ENCODE data around the gene UQCC3. TPM values are rescaled to one million over a fixed set of nuclear protein-coding genes. Genes with fewer than 3 reads are reported as not detected.

The UQCC3 gene
- total and polyA plus RNA-seq, 4 donors: 8.6 to 20.1 (median 9.5) TPM

GRCh38 chr11:62719302-62719978 is 48.0 kb downstream of the UQCC3 start:
- peaks cover 0 to 7% (median 2%) of the 10 kb centered on the region in 5 donors for H3K4me1 ChIP-seq (ENCODE audit: control insufficient read depth in 5 of 5, insufficient read depth in 5 of 5, low read length in 5 of 5)

GRCh38 chr11:62721994-62722393 is 50.5 kb downstream of the UQCC3 start:
- H3K9ac ChIP-seq (ENCODE audit: insufficient read depth in 1 of 2, low read length in 2 of 2): peak overlapping the region in 1 of 2 donors; percentile 28
- ATAC-seq (ENCODE audit: insufficient read depth, low FRiP score) (no peak), DNase-seq (peak in 2 of 3 donors; percentile 31 to 32)
- H3K36me3 ChIP-seq (ENCODE audit: control insufficient read depth in 4 of 4, insufficient read depth in 4 of 4, low read length in 4 of 4): peaks cover 38 to 66% (median 54%) of the 10 kb centered on the region in 4 donors
- no peak overlapping the region for H3K4me3 ChIP-seq
- WGBS, 2 donors: 75 to 82% methylated on average over 7 of the region's 7 CpGs
- H3K9me3 ChIP-seq (ENCODE audit: control insufficient read depth in 4 of 4, insufficient read depth in 3 of 4, low read length in 3 of 4): no peaks in the 10 kb centered on the region
- no peaks in the 10 kb centered on the region for H3K27me3 ChIP-seq (ENCODE audit: control insufficient read depth in 3 of 3, insufficient read depth in 3 of 3, low read length in 2 of 3)
- TF ChIP-seq, protein P1, sequence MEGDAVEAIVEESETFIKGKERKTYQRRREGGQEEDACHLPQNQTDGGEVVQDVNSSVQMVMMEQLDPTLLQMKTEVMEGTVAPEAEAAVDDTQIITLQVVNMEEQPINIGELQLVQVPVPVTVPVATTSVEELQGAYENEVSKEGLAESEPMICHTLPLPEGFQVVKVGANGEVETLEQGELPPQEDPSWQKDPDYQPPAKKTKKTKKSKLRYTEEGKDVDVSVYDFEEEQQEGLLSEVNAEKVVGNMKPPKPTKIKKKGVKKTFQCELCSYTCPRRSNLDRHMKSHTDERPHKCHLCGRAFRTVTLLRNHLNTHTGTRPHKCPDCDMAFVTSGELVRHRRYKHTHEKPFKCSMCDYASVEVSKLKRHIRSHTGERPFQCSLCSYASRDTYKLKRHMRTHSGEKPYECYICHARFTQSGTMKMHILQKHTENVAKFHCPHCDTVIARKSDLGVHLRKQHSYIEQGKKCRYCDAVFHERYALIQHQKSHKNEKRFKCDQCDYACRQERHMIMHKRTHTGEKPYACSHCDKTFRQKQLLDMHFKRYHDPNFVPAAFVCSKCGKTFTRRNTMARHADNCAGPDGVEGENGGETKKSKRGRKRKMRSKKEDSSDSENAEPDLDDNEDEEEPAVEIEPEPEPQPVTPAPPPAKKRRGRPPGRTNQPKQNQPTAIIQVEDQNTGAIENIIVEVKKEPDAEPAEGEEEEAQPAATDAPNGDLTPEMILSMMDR (IDR thresholded peaks at IDR 0.05; ENCODE audit: control extremely low read depth, extremely low read depth): no peak
- H3K4me1 ChIP-seq (ENCODE audit: control insufficient read depth in 5 of 5, insufficient read depth in 5 of 5, low read length in 5 of 5): peaks cover 0 to 24% (median 2%) of the 10 kb centered on the region in 5 donors
- H3K27ac ChIP-seq (ENCODE audit: low read depth in 1 of 2, low read length in 1 of 2): no peak overlapping the region

More at GRCh38 chr11:62719302-62719978, 48.0 kb downstream of the UQCC3 start:
- H3K9ac ChIP-seq (ENCODE audit: insufficient read depth in 1 of 2, low read length in 2 of 2): no peak overlapping the region
- H3K4me3 ChIP-seq: no peak overlapping the region
- no peaks in the 10 kb centered on the region for H3K9me3 ChIP-seq (ENCODE audit: control insufficient read depth in 4 of 4, insufficient read depth in 3 of 4, low read length in 3 of 4)
- ATAC-seq (ENCODE audit: insufficient read depth, low FRiP score) (no peak), DNase-seq (no peak)
- TF ChIP-seq, protein P1 (IDR thresholded peaks at IDR 0.05; ENCODE audit: control extremely low read depth, extremely low read depth): no peak
- H3K36me3 ChIP-seq (ENCODE audit: control insufficient read depth in 4 of 4, insufficient read depth in 4 of 4, low read length in 4 of 4): peaks cover 57 to 83% (median 73%) of the 10 kb centered on the region in 4 donors
- no peak overlapping the region for H3K27ac ChIP-seq (ENCODE audit: low read depth in 1 of 2, low read length in 1 of 2)
- WGBS, 2 donors: 72 to 76% methylated on average over 2 of the region's 2 CpGs
- H3K27me3 ChIP-seq (ENCODE audit: control insufficient read depth in 3 of 3, insufficient read depth in 3 of 3, low read length in 2 of 3): no peaks in the 10 kb centered on the region

Small RNA genes lying within 50 kb of the gene (small RNA-seq; reads per million reads assigned to genes)
- not detected for gene SNORA57 (ENCODE audit: low replicate concordance)

Other genes with a start within 250 kb of the UQCC3 start
- gene AHNAK, start 124.9 kb upstream of the UQCC3 start, total RNA-seq: 100 to 1,000 TPM; 396 to 707 TPM
- gene AHNAK, start 124.9 kb upstream of the UQCC3 start, polyA plus RNA-seq: 10 to 100 TPM; 66.5 to 79.9 TPM
- gene EEF1G, start 97.8 kb upstream of the UQCC3 start, total RNA-seq: 1,000 to 10,000 TPM in 1 of 2 donors, 100 to 1,000 TPM in 1; 941 to 1,160 TPM
- gene EEF1G, start 97.8 kb upstream of the UQCC3 start, polyA plus RNA-seq: 1,000 to 10,000 TPM; 1,043 to 1,130 TPM
- 10 to 100 TPM; 10.8 to 19.4 TPM for gene TUT1, start 80.2 kb upstream of the UQCC3 start, total RNA-seq
- gene TUT1, start 80.2 kb upstream of the UQCC3 start, polyA plus RNA-seq: 10 to 100 TPM; 15.2 to 21.9 TPM
- gene MTA2, start 69.8 kb upstream of the UQCC3 start, total RNA-seq: 10 to 100 TPM; 53.7 to 74.4 TPM
- gene MTA2, start 69.8 kb upstream of the UQCC3 start, polyA plus RNA-seq: 10 to 100 TPM; 57.0 to 62.2 TPM
- 10 to 100 TPM; 29.1 to 95.4 TPM for gene EML3, start 58.9 kb upstream of the UQCC3 start, total RNA-seq
- gene EML3, start 58.9 kb upstream of the UQCC3 start, polyA plus RNA-seq: 10 to 100 TPM; 59.5 to 66.4 TPM
- gene ROM1, start 58.4 kb upstream of the UQCC3 start, total RNA-seq: 1 to 10 TPM; 3.5 to 9.6 TPM
- 10 to 100 TPM in 1 of 2 donors, 1 to 10 TPM in 1; 9.3 to 17.9 TPM for gene ROM1, start 58.4 kb upstream of the UQCC3 start, polyA plus RNA-seq
- gene B3GAT3, start 49.7 kb upstream of the UQCC3 start, total RNA-seq: 10 to 100 TPM; 14.6 to 48.7 TPM
- gene B3GAT3, start 49.7 kb upstream of the UQCC3 start, polyA plus RNA-seq: 10 to 100 TPM; 50.3 to 58.0 TPM
- 100 to 1,000 TPM; 181 to 266 TPM for gene GANAB, start 25.1 kb upstream of the UQCC3 start, total RNA-seq
- 100 to 1,000 TPM; 104 to 155 TPM for gene GANAB, start 25.1 kb upstream of the UQCC3 start, polyA plus RNA-seq
- gene INTS5, start 18.4 kb upstream of the UQCC3 start, total RNA-seq: 10 to 100 TPM; 15.5 to 22.7 TPM
- gene INTS5, start 18.4 kb upstream of the UQCC3 start, polyA plus RNA-seq: 10 to 100 TPM in 1 of 2 donors, 1 to 10 TPM in 1; 8.5 to 17.4 TPM
- gene C11orf98, start 6.5 kb upstream of the UQCC3 start, total RNA-seq: 10 to 100 TPM; 19.0 to 54.0 TPM
- gene C11orf98, start 6.5 kb upstream of the UQCC3 start, polyA plus RNA-seq: 100 to 1,000 TPM; 135 to 140 TPM
- gene CSKMT, start 6.4 kb upstream of the UQCC3 start, total RNA-seq: 10 to 100 TPM in 1 of 2 donors, 1 to 10 TPM in 1; 5.3 to 19.8 TPM
- gene CSKMT, start 6.4 kb upstream of the UQCC3 start, polyA plus RNA-seq: 10 to 100 TPM; 11.0 to 37.1 TPM
- 1 to 10 TPM; 4.4 to 8.9 TPM for gene LBHD1, start 594 bp downstream of the UQCC3 start, total RNA-seq
- 1 to 10 TPM; 4.4 to 5.7 TPM for gene LBHD1, start 594 bp downstream of the UQCC3 start, polyA plus RNA-seq
- 10 to 100 TPM; 54.8 to 80.2 TPM for gene UBXN1, start 7.4 kb downstream of the UQCC3 start, total RNA-seq
- gene UBXN1, start 7.4 kb downstream of the UQCC3 start, polyA plus RNA-seq: 100 to 1,000 TPM; 149 to 168 TPM
- gene LRRN4CL, start 17.9 kb downstream of the UQCC3 start, total RNA-seq: 1 to 10 TPM in 1 of 2 donors, under 1 TPM in 1; 0.57 to 2.6 TPM
- 1 to 10 TPM in 1 of 2 donors, under 1 TPM in 1; 0.46 to 1.9 TPM for gene LRRN4CL, start 17.9 kb downstream of the UQCC3 start, polyA plus RNA-seq
- gene BSCL2, start 35.8 kb downstream of the UQCC3 start, total RNA-seq: 100 to 1,000 TPM in 1 of 2 donors, 10 to 100 TPM in 1; 30.7 to 120 TPM
- gene BSCL2, start 35.8 kb downstream of the UQCC3 start, polyA plus RNA-seq: 100 to 1,000 TPM in 1 of 2 donors, 10 to 100 TPM in 1; 65.7 to 190 TPM
- under 1 TPM in 1 of 2 donors, not detected in 1; 0.40 TPM for gene GNG3, start 36.0 kb downstream of the UQCC3 start, total RNA-seq
- under 1 TPM; 0.05 to 0.26 TPM for gene GNG3, start 36.0 kb downstream of the UQCC3 start, polyA plus RNA-seq
- 10 to 100 TPM; 41.4 to 53.1 TPM for gene HNRNPUL2, start 55.8 kb downstream of the UQCC3 start, total RNA-seq
- 10 to 100 TPM; 25.6 to 29.5 TPM for gene HNRNPUL2, start 55.8 kb downstream of the UQCC3 start, polyA plus RNA-seq
- 10 to 100 TPM; 27.7 to 33.8 TPM for gene TTC9C, start 56.8 kb downstream of the UQCC3 start, total RNA-seq
- gene TTC9C, start 56.8 kb downstream of the UQCC3 start, polyA plus RNA-seq: 10 to 100 TPM; 22.6 to 55.5 TPM
- gene ZBTB3, start 82.5 kb downstream of the UQCC3 start, total RNA-seq: 10 to 100 TPM in 1 of 2 donors, 1 to 10 TPM in 1; 8.9 to 12.9 TPM
- gene ZBTB3, start 82.5 kb downstream of the UQCC3 start, polyA plus RNA-seq: 1 to 10 TPM; 2.1 to 5.8 TPM
- gene POLR2G, start 89.9 kb downstream of the UQCC3 start, total RNA-seq: 10 to 100 TPM; 52.0 to 72.9 TPM
- 100 to 1,000 TPM; 141 to 148 TPM for gene POLR2G, start 89.9 kb downstream of the UQCC3 start, polyA plus RNA-seq
- 10 to 100 TPM; 22.6 to 27.8 TPM for gene TAF6L, start 99.7 kb downstream of the UQCC3 start, total RNA-seq
- gene TAF6L, start 99.7 kb downstream of the UQCC3 start, polyA plus RNA-seq: 10 to 100 TPM; 18.7 to 32.7 TPM
- gene TMEM179B, start 115.7 kb downstream of the UQCC3 start, total RNA-seq: 10 to 100 TPM; 40.0 to 61.0 TPM
- gene TMEM179B, start 115.7 kb downstream of the UQCC3 start, polyA plus RNA-seq: 10 to 100 TPM; 68.8 to 87.6 TPM
- gene TMEM223, start 120.3 kb downstream of the UQCC3 start, total RNA-seq: 10 to 100 TPM in 1 of 2 donors, 1 to 10 TPM in 1; 9.7 to 15.6 TPM
- 10 to 100 TPM; 21.9 to 38.6 TPM for gene TMEM223, start 120.3 kb downstream of the UQCC3 start, polyA plus RNA-seq
- gene NXF1, start 133.8 kb downstream of the UQCC3 start, total RNA-seq: 10 to 100 TPM; 62.6 to 89.4 TPM
- gene NXF1, start 133.8 kb downstream of the UQCC3 start, polyA plus RNA-seq: 10 to 100 TPM; 68.4 to 82.5 TPM
- gene STX5, start 160.4 kb downstream of the UQCC3 start, total RNA-seq: 10 to 100 TPM; 38.7 to 47.6 TPM
- gene STX5, start 160.4 kb downstream of the UQCC3 start, polyA plus RNA-seq: 10 to 100 TPM; 19.8 to 36.6 TPM
- gene TEX54, start 161.2 kb downstream of the UQCC3 start, total RNA-seq: not detected
- gene TEX54, start 161.2 kb downstream of the UQCC3 start, polyA plus RNA-seq: not detected
- gene WDR74, start 167.9 kb downstream of the UQCC3 start, total RNA-seq: 10 to 100 TPM; 26.2 to 41.4 TPM
- gene WDR74, start 167.9 kb downstream of the UQCC3 start, polyA plus RNA-seq: 10 to 100 TPM; 42.5 to 64.1 TPM
- 100 to 1,000 TPM; 151 to 249 TPM for gene SLC3A2, start 209.2 kb downstream of the UQCC3 start, total RNA-seq
- 100 to 1,000 TPM; 173 to 265 TPM for gene SLC3A2, start 209.2 kb downstream of the UQCC3 start, polyA plus RNA-seq
- gene CHRM1, start 249.7 kb downstream of the UQCC3 start, total RNA-seq: 1 to 10 TPM; 1.1 to 1.5 TPM
- 1 to 10 TPM in 1 of 2 donors, under 1 TPM in 1; 0.38 to 1.3 TPM for gene CHRM1, start 249.7 kb downstream of the UQCC3 start, polyA plus RNA-seq